ENCODE measurements around the gene NWD2. TPM values are rescaled to one million over a fixed set of nuclear protein-coding genes. Genes with fewer than 3 reads are reported as not detected.

Gene NWD2
- total RNA-seq, 1 donor from 2014 or later = not detected

GRCh38 chr4:37463033-37463856 is 218.7 kb downstream of the NWD2 start:
- Histone ChIP-seq H3K36me3 (no peaks in the 10 kb centered on the region), H3K4me1 (no peaks in the 10 kb centered on the region), H3K4me3 (no peak overlapping the region), H3K9me3 (replicated peaks) (no peaks in the 10 kb centered on the region), H3K27me3 (ENCODE audit: low read depth) (peaks cover 22% of the 10 kb centered on the region), H3K27ac (replicated peaks) (no peak overlapping the region)
- TF ChIP-seq, protein P1, sequence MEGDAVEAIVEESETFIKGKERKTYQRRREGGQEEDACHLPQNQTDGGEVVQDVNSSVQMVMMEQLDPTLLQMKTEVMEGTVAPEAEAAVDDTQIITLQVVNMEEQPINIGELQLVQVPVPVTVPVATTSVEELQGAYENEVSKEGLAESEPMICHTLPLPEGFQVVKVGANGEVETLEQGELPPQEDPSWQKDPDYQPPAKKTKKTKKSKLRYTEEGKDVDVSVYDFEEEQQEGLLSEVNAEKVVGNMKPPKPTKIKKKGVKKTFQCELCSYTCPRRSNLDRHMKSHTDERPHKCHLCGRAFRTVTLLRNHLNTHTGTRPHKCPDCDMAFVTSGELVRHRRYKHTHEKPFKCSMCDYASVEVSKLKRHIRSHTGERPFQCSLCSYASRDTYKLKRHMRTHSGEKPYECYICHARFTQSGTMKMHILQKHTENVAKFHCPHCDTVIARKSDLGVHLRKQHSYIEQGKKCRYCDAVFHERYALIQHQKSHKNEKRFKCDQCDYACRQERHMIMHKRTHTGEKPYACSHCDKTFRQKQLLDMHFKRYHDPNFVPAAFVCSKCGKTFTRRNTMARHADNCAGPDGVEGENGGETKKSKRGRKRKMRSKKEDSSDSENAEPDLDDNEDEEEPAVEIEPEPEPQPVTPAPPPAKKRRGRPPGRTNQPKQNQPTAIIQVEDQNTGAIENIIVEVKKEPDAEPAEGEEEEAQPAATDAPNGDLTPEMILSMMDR (IDR thresholded peaks at IDR 0.05; ENCODE audit: borderline replicate concordance) = no peak
- intact Hi-C loops (cut with micrococcal nuclease) = no loop called here
- no peak for DNase-seq

DNA sequence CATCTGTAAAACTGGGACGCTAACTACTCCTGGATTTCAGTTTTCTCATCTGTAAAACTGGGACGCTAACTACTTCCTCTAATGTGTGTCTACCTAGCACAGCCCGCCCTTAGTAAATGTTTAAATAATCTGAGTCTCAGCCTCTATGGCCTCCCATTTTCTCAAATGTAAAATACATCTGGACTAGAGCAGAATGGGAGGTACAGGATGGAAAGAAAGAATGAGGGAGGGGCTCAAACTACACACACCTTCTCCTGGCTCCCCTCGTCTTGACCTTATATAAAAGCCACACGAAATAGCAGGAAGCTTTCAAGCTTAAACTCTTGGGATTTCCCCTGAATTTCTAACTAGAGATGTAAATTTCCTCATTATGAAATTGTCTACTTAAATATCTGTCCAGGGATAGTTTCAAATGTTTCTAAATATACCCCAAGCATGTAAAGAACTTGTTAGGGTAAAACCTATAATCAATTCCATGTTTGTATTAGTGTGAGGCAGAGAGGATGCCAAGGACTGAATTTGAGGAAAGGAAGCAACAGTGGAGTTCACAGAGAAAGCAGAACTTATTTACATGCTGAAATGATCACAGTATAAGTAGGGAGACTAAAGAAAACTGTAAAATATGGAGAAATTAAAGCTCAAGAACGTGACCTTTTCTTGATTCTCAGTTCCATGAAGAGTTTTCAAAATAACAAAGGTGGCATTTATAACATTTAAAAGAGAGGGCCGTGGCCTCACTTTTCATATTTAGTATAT is 220.0 kb downstream of the NWD2 start:
- H3K9me3 ChIP-seq (replicated peaks) = no peaks in the 10 kb centered on the region
- H3K27ac ChIP-seq (replicated peaks) = no peak overlapping the region
- H3K36me3 ChIP-seq = no peaks in the 10 kb centered on the region
- intact Hi-C loops (cut with micrococcal nuclease) = no loop called here
- no peak for DNase-seq
- H3K4me3 ChIP-seq = no peak overlapping the region
- H3K4me1 ChIP-seq = no peaks in the 10 kb centered on the region
- peaks cover 13% of the 10 kb centered on the region for H3K27me3 ChIP-seq (ENCODE audit: low read depth)
- TF ChIP-seq, protein P1 (IDR thresholded peaks at IDR 0.05; ENCODE audit: borderline replicate concordance) = no peak

GRCh38 chr4:37465296-37465695 is 220.8 kb downstream of the NWD2 start:
- DNase-seq = no peak
- H3K27ac ChIP-seq (replicated peaks) = no peak overlapping the region
- no peak overlapping the region for H3K4me3 ChIP-seq
- no peaks in the 10 kb centered on the region for H3K36me3 ChIP-seq
- no peaks in the 10 kb centered on the region for H3K9me3 ChIP-seq (replicated peaks)
- H3K4me1 ChIP-seq = no peaks in the 10 kb centered on the region
- intact Hi-C loops (cut with micrococcal nuclease) = no loop called here
- peaks cover 9% of the 10 kb centered on the region for H3K27me3 ChIP-seq (ENCODE audit: low read depth)
- TF ChIP-seq, protein P1 (IDR thresholded peaks at IDR 0.05; ENCODE audit: borderline replicate concordance) = no peak

DNA sequence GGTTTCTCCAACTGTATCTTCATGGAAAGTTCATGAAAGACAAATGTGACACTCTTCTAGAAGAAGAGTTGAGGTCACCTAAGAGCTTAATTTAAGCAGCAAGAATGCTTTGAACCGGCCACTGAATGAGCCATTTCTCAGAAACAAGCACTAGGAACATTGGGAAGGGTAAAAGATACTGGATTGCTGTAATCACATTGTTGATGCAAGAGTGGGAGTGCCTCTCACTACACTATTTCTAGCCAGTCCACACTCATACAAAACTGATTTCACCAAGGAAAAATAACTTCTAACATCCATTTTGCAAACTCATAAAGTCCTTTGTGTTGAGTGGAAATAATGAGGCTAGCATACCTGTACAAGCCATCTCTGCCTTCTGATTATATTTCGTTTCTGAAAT is 221.3 kb downstream of the NWD2 start:
- Histone ChIP-seq H3K4me1 (no peaks in the 10 kb centered on the region), H3K36me3 (no peaks in the 10 kb centered on the region), H3K9me3 (replicated peaks) (no peaks in the 10 kb centered on the region), H3K27me3 (ENCODE audit: low read depth) (peaks cover 10% of the 10 kb centered on the region), H3K4me3 (no peak overlapping the region), H3K27ac (replicated peaks) (no peak overlapping the region)
- no peak for DNase-seq
- TF ChIP-seq, protein P1 (IDR thresholded peaks at IDR 0.05; ENCODE audit: borderline replicate concordance) = no peak
- intact Hi-C loops (cut with micrococcal nuclease) = no loop called here

- H3K4me1 ChIP-seq = no peaks in the 10 kb centered on the region
- TF ChIP-seq, protein P1 (IDR thresholded peaks at IDR 0.05; ENCODE audit: borderline replicate concordance) = no peak
- H3K9me3 ChIP-seq (replicated peaks) = no peaks in the 10 kb centered on the region
- H3K27me3 ChIP-seq (ENCODE audit: low read depth) = peaks cover 14% of the 10 kb centered on the region
- H3K27ac ChIP-seq (replicated peaks) = no peak overlapping the region
- DNase-seq = no peak
- H3K36me3 ChIP-seq = no peaks in the 10 kb centered on the region
- H3K4me3 ChIP-seq = no peak overlapping the region
- intact Hi-C loops (cut with micrococcal nuclease) = no loop called here
These were observed 222.7 kb downstream of the NWD2 start for GRCh38 chr4:37467223-37467622.

All from left ventricle myocardium inferior (tissue), 1 donor.